DOHH2 (cell line): ENCODE results near the gene RRBP1.

Experiments used
- H3F3A ChIP-seq: fragments of 200-600 bp; sonication (generic), shearing (Covaris generic); 2 replicates; pipeline ENCODE4 v1.6.0; 2016; ENCODE audit warnings: antibody characterized with exemption, mild to moderate bottlenecking; ENCODE audit not compliant: control insufficient read depth, insufficient read depth
- H3K27ac ChIP-seq: fragments of 200-600 bp; sonication (generic); 2 replicates; pipeline ENCODE4 v1.5.1; 2014; ENCODE audit warnings: low read depth, mild to moderate bottlenecking, low read length, moderate library complexity
- H3K27me3 ChIP-seq: fragments of 200-600 bp; sonication (generic); 2 replicates; pipeline ENCODE4 v1.6.1; 2014; ENCODE audit warnings: mild to moderate bottlenecking, low read length, mixed read lengths; ENCODE audit not compliant: control insufficient read depth
- H3K36me3 ChIP-seq: fragments of 200-600 bp; sonication (generic); 2 replicates; pipeline ENCODE4 v1.6.1; 2014; ENCODE audit warnings: mild to moderate bottlenecking, low read length, moderate library complexity, mixed read lengths; ENCODE audit not compliant: control insufficient read depth
- H3K4me1 ChIP-seq: fragments of 200-600 bp; sonication (generic); 2 replicates; pipeline ENCODE4 v1.6.1; 2014; ENCODE audit warnings: mild to moderate bottlenecking, low read length, mixed read lengths; ENCODE audit not compliant: control insufficient read depth
- H3K4me2 ChIP-seq: fragments of 200-600 bp; sonication (generic); 2 replicates; pipeline ENCODE4 v1.6.0; 2014; ENCODE audit warnings: mild to moderate bottlenecking, low read length, moderate library complexity
- H3K4me3 ChIP-seq: fragments of 200-600 bp; sonication (generic); 2 replicates; pipeline ENCODE4 v1.5.1; 2014; ENCODE audit warnings: mild to moderate bottlenecking, low read length, mixed read lengths
- H3K79me2 ChIP-seq: fragments of 200-600 bp; sonication (generic); 2 replicates; pipeline ENCODE4 v1.6.1; 2014; ENCODE audit warnings: mild to moderate bottlenecking, low read length, mixed read lengths; ENCODE audit not compliant: control insufficient read depth
- H3K9me2 ChIP-seq: fragments of 200-600 bp; sonication (generic); replicated peaks from 2 replicates; pipeline ENCODE4 v1.6.1; 2014; ENCODE audit warnings: mild to moderate bottlenecking, low read length, mixed read lengths; ENCODE audit not compliant: control insufficient read depth
- H3K9me3 ChIP-seq: fragments of 200-600 bp; sonication (generic); 2 replicates; pipeline ENCODE4 v1.6.1; 2014; ENCODE audit warnings: antibody characterized with exemption, low read length, mixed read lengths; ENCODE audit not compliant: control insufficient read depth, insufficient read depth
- H4K20me1 ChIP-seq: fragments of 200-600 bp; sonication (generic); 2 replicates; pipeline ENCODE4 v1.6.0; 2014; ENCODE audit warnings: low read depth, mild to moderate bottlenecking, antibody characterized with exemption, low read length, moderate library complexity; ENCODE audit not compliant: control insufficient read depth, insufficient read depth
- EZH2phosphoT487 ChIP-seq: fragments of 200-600 bp; sonication (generic); IDR thresholded peaks from 2 replicates; pipeline ENCODE4 v1.6.1; 2017; ENCODE audit warnings: borderline replicate concordance, mild to moderate bottlenecking, antibody characterized with exemption, low read length, moderate library complexity, mixed read lengths
- TF ChIP-seq, protein P1 (sequence below): fragments of 200-600 bp; sonication (generic); IDR thresholded peaks from one replicate; pipeline ENCODE4 v1.5.1; 2014; ENCODE audit warnings: antibody characterized with exemption, mild to moderate bottlenecking, low read depth, low read length; ENCODE audit not compliant: poor library complexity, severe bottlenecking

The RRBP1 gene

DNA sequence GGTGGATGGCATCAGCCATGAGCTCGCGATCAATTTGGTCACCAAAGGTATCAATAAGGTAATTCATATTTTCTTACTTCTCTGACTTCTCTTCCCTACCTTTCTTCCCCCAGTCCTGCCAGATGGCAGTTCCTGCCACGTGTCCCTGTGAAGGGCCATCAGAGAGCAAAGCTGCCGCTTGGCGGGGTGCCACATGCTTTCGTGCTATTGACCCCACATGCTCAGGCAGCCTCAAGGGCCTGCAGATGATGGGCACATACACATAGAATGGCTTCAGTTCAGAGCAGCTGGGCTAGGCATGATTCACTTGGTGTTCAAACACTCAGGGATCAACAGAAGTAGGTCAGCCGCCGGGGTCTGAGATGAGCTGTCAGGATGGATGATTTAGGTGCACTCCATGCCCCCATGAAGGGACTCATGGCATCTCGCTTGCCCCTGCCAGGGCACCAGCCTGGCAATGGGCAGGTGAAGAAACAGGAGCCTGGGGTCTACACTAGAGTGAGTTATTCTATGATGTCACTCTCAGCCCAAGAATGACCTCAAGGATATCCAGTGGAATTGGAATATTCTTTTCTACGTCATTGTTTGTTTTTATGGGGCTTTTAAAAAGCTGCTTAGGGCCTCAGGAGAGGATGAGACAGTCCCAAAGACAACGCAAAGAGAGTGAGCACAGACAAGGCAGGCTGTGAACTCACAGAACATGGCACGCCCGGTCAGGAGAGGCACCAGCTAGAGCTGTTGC lies 43.2 kb upstream of the RRBP1 start:
- no peak overlapping the region for H3K4me2 ChIP-seq
- no peaks in the 10 kb centered on the region for H3K36me3 ChIP-seq
- H3K79me2 ChIP-seq, result no peaks in the 10 kb centered on the region
- peaks cover 5% of the 10 kb centered on the region; the same call in 1 of the 2 replicates for H3K27me3 ChIP-seq
- no peaks in the 10 kb centered on the region for H4K20me1 ChIP-seq
- no peaks in the 10 kb centered on the region for H3K9me3 ChIP-seq
- H3F3A ChIP-seq, result no peaks in the 10 kb centered on the region
- no peak overlapping the region for H3K4me3 ChIP-seq
- peaks cover 4% of the 10 kb centered on the region; the same call in 1 of the 2 replicates for H3K4me1 ChIP-seq
- TF ChIP-seq EZH2phosphoT487, result no peak
- TF ChIP-seq, protein P1, sequence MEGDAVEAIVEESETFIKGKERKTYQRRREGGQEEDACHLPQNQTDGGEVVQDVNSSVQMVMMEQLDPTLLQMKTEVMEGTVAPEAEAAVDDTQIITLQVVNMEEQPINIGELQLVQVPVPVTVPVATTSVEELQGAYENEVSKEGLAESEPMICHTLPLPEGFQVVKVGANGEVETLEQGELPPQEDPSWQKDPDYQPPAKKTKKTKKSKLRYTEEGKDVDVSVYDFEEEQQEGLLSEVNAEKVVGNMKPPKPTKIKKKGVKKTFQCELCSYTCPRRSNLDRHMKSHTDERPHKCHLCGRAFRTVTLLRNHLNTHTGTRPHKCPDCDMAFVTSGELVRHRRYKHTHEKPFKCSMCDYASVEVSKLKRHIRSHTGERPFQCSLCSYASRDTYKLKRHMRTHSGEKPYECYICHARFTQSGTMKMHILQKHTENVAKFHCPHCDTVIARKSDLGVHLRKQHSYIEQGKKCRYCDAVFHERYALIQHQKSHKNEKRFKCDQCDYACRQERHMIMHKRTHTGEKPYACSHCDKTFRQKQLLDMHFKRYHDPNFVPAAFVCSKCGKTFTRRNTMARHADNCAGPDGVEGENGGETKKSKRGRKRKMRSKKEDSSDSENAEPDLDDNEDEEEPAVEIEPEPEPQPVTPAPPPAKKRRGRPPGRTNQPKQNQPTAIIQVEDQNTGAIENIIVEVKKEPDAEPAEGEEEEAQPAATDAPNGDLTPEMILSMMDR, result no peak
- H3K9me2 ChIP-seq, result no peaks in the 10 kb centered on the region
- no peak overlapping the region for H3K27ac ChIP-seq

DNA sequence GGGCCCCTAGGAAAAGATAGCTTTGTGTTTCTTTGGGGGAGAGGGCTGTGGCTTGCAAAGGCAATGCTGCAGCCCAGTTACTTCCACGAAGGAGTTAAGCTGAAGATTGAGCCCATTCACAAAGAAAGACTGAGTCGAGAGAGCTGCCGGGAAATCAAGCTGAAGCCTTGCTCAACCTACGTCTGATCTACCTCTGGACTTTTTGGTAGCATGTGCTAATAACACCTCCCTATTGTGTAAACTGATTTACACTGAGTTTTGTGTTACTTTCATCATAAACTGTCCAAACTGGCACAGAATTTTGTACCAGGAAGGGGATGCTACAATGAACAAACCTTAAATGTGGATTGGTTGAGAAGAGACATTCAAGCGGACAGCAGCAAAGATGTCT lies 41.3 kb upstream of the RRBP1 start:
- no peaks in the 10 kb centered on the region for H4K20me1 ChIP-seq
- no peaks in the 10 kb centered on the region for H3F3A ChIP-seq
- TF ChIP-seq, protein P1, result no peak
- TF ChIP-seq EZH2phosphoT487, result no peak
- H3K4me1 ChIP-seq, result peaks cover 4% of the 10 kb centered on the region; the same call in 1 of the 2 replicates
- no peak overlapping the region for H3K27ac ChIP-seq
- no peaks in the 10 kb centered on the region for H3K36me3 ChIP-seq
- H3K4me3 ChIP-seq, result no peak overlapping the region
- H3K9me2 ChIP-seq, result no peaks in the 10 kb centered on the region
- no peak overlapping the region for H3K4me2 ChIP-seq
- H3K79me2 ChIP-seq, result no peaks in the 10 kb centered on the region
- no peaks in the 10 kb centered on the region for H3K9me3 ChIP-seq
- H3K27me3 ChIP-seq, result peaks cover 8% of the 10 kb centered on the region

DNA sequence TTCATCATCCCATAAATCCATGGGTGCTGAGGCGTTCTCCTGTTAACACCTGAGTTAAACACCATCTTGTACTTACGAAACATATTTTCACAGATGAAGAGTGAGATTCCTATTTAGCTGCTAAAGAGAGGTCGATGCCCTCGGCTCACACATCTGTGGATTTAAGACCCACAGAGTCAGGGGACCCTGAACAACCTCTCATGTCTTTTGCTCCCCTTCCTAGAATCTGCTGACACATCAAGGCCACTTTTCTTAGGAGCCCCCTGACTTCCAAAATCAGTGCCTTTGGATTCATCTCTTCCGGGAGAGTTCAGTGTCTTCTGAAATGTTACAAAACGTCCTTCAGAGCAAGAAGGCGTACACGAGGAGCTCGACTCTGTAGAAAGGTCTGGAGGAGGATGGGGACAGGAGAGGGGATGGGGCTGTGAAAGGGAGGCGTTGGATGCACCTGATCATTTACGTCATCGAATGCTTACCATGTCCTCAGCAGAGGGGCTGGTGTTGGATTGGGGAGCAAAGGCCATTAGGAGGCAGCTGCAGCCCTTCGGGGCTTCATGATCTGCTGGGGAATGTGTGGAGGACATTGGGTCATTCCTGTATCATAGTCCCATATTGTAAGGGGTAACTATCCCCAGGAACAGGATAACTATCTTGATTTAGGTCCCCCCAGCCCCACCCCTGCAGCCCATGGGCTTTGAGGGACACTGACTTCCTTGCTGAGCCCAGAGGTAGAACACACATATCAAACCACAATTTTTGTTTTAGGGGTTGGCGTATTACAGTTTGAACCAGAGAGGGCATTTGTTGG lies 40.7 kb upstream of the RRBP1 start:
- Histone ChIP-seq H4K20me1 (no peaks in the 10 kb centered on the region), H3K4me1 (peaks cover 4% of the 10 kb centered on the region; the same call in 1 of the 2 replicates), H3F3A (no peaks in the 10 kb centered on the region), H3K36me3 (no peaks in the 10 kb centered on the region), H3K9me2 (no peaks in the 10 kb centered on the region), H3K27me3 (peaks cover 8% of the 10 kb centered on the region), H3K79me2 (no peaks in the 10 kb centered on the region), H3K4me2 (no peak overlapping the region), H3K9me3 (no peaks in the 10 kb centered on the region), H3K4me3 (no peak overlapping the region), H3K27ac (no peak overlapping the region)
- TF ChIP-seq, protein P1, result no peak
- TF ChIP-seq EZH2phosphoT487, result no peak
